K562 (cell line): ENCODE measurements around the gene DEDD2. TPM values are rescaled to one million over a fixed set of nuclear protein-coding genes. Genes with fewer than 3 reads are reported as not detected.

Experiments
- ATF1 ChIP-seq, 2 experiments: fragments of 450-650 bp in 1 of 2; IDR thresholded peaks; 2 replicates each; pipeline ENCODE4 v1.6.1; 2016; ENCODE audit warnings: missing compliant biosample characterization in 1 of 2, missing genetic modification characterization in 1 of 2
- CC2D1A ChIP-seq: fragments of 450-650 bp; IDR thresholded peaks from 2 replicates; pipeline ENCODE4 v1.6.1; 2017; ENCODE audit warnings: mild to moderate bottlenecking
- CEBPG ChIP-seq, 3 experiments: fragments of 200-800 bp in 1 of 3; sonication (Bioruptor generic) in 1 of 3; sonication (generic) in 1 of 3; formaldehyde crosslinking in 1 of 3; IDR thresholded peaks in 2 of 3; conservative IDR thresholded peaks in 1 of 3; 2 replicates each; pipeline versions ENCODE4 v1.6.1 to v1.8.0; 2016 to 2022; ENCODE audit warnings: missing compliant biosample characterization in 2 of 3, missing genetic modification characterization in 2 of 3, mild to moderate bottlenecking in 1 of 3, missing genetic modification reagents in 1 of 3
- GABPB1 ChIP-seq: sonication (generic); formaldehyde crosslinking; IDR thresholded peaks from 2 replicates; pipeline ENCODE4 v1.8.0; 2022; ENCODE audit warnings: mild to moderate bottlenecking, missing genetic modification reagents
- HNRNPUL1 ChIP-seq: fragments of 200-400 bp; formaldehyde crosslinking; IDR thresholded peaks from 2 replicates; pipeline ENCODE4 v1.6.1; 2017; ENCODE audit warnings: low read length
- NELFE ChIP-seq: IDR thresholded peaks from 2 replicates; pipeline ENCODE4 v1.6.1; 2011; ENCODE audit warnings: mild to moderate bottlenecking; ENCODE audit not compliant: insufficient read depth, insufficient read length
- PTRF ChIP-seq: fragments of 450-650 bp; IDR thresholded peaks from 2 replicates; pipeline ENCODE4 v1.6.1; 2016; ENCODE audit warnings: mild to moderate bottlenecking, missing genetic modification characterization, missing compliant biosample characterization
- SIRT6 ChIP-seq: IDR thresholded peaks from one replicate; pipeline ENCODE4 v1.6.1; 2012; ENCODE audit warnings: low read depth, mild to moderate bottlenecking, control low read depth, inconsistent platforms, low read length, moderate library complexity
- TAF9B ChIP-seq: fragments of 450-650 bp; IDR thresholded peaks from 2 replicates; pipeline ENCODE4 v1.6.1; 2018; ENCODE audit warnings: mild to moderate bottlenecking; ENCODE audit not compliant: partially characterized antibody
- ZZZ3 ChIP-seq: fragments of 450-650 bp; IDR thresholded peaks from 2 replicates; pipeline ENCODE4 v1.6.1; 2016; ENCODE audit warnings: antibody characterized with exemption, mild to moderate bottlenecking, moderate library complexity
- polyA plus RNA-seq, 8 experiments: library from polyadenylated mRNA; depleted of rRNA in 4 of 8; stranded (reverse) in 5 of 8; unstranded in 3 of 8; fragments of >200 nt; fragmentation: Nextera tagmentation in 2 of 8; fragmentation: Illumina TruSeq in 1 of 8; extraction: Ambion mirVana in 2 of 8; extraction: Trizol in 1 of 8; gene quantifications; 2 replicates each; pipeline versions ENCODE4 v1.2.1 to v1.2.3, GENCODE V29; 2011 to 2014; ENCODE audit warnings: inconsistent platforms in 1 of 8, missing spikeins in 1 of 8
- total RNA-seq, 7 experiments: library from RNA; depleted of rRNA in 6 of 7; stranded (reverse); fragments of >200 nt in 6 of 7; fragmentation: Illumina TruSeq in 2 of 7; extraction: Trizol in 2 of 7; gene quantifications; 2 replicates each; pipeline versions ENCODE4 v1.2.1 to v1.2.3, GENCODE V29; 2011 to 2021; ENCODE audit warnings: low replicate concordance in 1 of 7
- TF ChIP-seq, protein P1 (sequence below): fragments of 450-650 bp; IDR thresholded peaks from 2 replicates; pipeline ENCODE4 v1.6.1; 2017; ENCODE audit warnings: mild to moderate bottlenecking, moderate library complexity
- TF ChIP-seq, protein P2 (sequence below): fragments of 250-450 bp; sonication (Bioruptor Pico); IDR thresholded peaks from 2 replicates; pipeline ENCODE4 v1.9.0; 2021; ENCODE audit warnings: mild to moderate bottlenecking, inconsistent platforms
- TF ChIP-seq, protein P3 (sequence below), 2 experiments: fragments of 450-650 bp in 1 of 2; sonication (generic) in 1 of 2; formaldehyde crosslinking in 1 of 2; IDR thresholded peaks; 2 replicates each; pipeline versions ENCODE4 v1.7.1 to v1.9.0; 2016 to 2022; ENCODE audit warnings: inconsistent platforms in 1 of 2, mild to moderate bottlenecking in 1 of 2, missing genetic modification reagents in 1 of 2

DEDD2 gene
- total and polyA plus RNA-seq, 9 of the 15 experiments (the other 6 are each of a cell fraction or from before 2014, with no cell fraction given) = 4.3 to 43.0 (median 29.2) TPM

DNA sequence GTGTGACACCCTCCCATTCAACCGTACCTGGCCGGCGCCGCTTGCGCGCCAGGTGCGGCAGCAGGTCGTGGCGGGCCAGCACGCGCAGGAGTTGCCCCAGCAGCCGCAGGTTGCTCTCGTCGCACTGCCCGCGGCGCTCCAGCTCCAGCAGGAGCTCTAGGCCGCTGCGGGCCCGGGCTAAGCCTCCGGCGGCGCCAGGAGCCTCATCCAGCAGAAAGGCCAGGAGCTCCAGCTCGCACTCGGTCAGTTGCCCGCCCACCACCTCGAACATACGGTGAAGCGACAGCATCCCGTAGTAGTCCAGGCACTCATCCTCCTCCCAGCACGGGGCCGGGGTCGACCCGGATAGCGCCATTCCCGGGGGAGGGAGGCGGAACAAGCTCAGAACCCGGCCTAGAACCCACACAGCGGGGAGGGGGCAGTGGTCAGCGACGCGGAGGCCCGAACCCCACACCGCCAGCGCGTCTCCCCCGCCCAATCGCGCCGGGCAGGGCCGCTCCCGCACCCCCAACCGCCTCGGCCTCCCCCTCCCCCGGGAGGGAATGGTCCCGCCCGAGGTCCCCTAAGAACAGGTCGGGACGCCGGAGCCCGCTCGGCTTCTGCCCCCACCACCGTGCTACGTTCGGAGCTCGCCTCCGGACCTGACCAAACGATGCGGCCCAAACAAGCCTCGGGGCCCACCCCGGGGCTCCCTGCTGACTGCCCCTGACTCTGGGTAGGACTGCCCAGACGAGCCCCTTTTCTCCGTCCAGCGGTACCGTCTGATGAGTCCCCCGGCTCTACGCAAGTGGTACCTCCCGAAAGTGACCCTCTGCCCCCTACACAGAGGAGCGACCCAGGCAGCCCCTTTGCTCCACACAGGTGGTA, 591 bp downstream of the DEDD2 start (continued):
- TF ChIP-seq HNRNPUL1 (no peak), NELFE (no peak), ZZZ3 (no peak), CEBPG (CRISPR knock-in tag; IDR thresholded peaks at IDR 0.05) (no peak), CEBPG (tag; conservative IDR thresholded peaks at IDR 0.05 in 1 of 2, IDR thresholded peaks at IDR 0.05 in 1 of 2) (no peak), SIRT6 (no peak), PTRF (no peak), CC2D1A (no peak), TAF9B (no peak), ATF1 (CRISPR knock-in tag; IDR thresholded peaks at IDR 0.05) (no peak), ATF1 (tag; IDR thresholded peaks at IDR 0.05) (no peak), GABPB1 (CRISPR knock-in tag) (no peak)
- TF ChIP-seq, protein P1, sequence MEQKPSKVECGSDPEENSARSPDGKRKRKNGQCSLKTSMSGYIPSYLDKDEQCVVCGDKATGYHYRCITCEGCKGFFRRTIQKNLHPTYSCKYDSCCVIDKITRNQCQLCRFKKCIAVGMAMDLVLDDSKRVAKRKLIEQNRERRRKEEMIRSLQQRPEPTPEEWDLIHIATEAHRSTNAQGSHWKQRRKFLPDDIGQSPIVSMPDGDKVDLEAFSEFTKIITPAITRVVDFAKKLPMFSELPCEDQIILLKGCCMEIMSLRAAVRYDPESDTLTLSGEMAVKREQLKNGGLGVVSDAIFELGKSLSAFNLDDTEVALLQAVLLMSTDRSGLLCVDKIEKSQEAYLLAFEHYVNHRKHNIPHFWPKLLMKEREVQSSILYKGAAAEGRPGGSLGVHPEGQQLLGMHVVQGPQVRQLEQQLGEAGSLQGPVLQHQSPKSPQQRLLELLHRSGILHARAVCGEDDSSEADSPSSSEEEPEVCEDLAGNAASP = no peak
- TF ChIP-seq, protein P2, sequence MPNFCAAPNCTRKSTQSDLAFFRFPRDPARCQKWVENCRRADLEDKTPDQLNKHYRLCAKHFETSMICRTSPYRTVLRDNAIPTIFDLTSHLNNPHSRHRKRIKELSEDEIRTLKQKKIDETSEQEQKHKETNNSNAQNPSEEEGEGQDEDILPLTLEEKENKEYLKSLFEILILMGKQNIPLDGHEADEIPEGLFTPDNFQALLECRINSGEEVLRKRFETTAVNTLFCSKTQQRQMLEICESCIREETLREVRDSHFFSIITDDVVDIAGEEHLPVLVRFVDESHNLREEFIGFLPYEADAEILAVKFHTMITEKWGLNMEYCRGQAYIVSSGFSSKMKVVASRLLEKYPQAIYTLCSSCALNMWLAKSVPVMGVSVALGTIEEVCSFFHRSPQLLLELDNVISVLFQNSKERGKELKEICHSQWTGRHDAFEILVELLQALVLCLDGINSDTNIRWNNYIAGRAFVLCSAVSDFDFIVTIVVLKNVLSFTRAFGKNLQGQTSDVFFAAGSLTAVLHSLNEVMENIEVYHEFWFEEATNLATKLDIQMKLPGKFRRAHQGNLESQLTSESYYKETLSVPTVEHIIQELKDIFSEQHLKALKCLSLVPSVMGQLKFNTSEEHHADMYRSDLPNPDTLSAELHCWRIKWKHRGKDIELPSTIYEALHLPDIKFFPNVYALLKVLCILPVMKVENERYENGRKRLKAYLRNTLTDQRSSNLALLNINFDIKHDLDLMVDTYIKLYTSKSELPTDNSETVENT = no peak
- TF ChIP-seq, protein P3, sequence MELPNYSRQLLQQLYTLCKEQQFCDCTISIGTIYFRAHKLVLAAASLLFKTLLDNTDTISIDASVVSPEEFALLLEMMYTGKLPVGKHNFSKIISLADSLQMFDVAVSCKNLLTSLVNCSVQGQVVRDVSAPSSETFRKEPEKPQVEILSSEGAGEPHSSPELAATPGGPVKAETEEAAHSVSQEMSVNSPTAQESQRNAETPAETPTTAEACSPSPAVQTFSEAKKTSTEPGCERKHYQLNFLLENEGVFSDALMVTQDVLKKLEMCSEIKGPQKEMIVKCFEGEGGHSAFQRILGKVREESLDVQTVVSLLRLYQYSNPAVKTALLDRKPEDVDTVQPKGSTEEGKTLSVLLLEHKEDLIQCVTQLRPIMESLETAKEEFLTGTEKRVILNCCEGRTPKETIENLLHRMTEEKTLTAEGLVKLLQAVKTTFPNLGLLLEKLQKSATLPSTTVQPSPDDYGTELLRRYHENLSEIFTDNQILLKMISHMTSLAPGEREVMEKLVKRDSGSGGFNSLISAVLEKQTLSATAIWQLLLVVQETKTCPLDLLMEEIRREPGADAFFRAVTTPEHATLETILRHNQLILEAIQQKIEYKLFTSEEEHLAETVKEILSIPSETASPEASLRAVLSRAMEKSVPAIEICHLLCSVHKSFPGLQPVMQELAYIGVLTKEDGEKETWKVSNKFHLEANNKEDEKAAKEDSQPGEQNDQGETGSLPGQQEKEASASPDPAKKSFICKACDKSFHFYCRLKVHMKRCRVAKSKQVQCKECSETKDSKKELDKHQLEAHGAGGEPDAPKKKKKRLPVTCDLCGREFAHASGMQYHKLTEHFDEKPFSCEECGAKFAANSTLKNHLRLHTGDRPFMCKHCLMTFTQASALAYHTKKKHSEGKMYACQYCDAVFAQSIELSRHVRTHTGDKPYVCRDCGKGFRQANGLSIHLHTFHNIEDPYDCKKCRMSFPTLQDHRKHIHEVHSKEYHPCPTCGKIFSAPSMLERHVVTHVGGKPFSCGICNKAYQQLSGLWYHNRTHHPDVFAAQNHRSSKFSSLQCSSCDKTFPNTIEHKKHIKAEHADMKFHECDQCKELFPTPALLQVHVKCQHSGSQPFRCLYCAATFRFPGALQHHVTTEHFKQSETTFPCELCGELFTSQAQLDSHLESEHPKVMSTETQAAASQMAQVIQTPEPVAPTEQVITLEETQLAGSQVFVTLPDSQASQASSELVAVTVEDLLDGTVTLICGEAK (IDR thresholded peaks at IDR 0.05) = no peak
- TF ChIP-seq, protein P3 (CRISPR knock-in tag; IDR thresholded peaks at IDR 0.05) = no peak
